DOHH2 (cell line): Measurements from ENCODE around the gene DHFR2.

ENCODE experiments used
- EZH2phosphoT487 ChIP-seq: fragments of 200-600 bp; sonication (generic); IDR thresholded peaks from 2 replicates; pipeline ENCODE4 v1.6.1; 2017; ENCODE audit warnings: borderline replicate concordance, mild to moderate bottlenecking, antibody characterized with exemption, low read length, moderate library complexity, mixed read lengths
- TF ChIP-seq, protein P1 (sequence below): fragments of 200-600 bp; sonication (generic); IDR thresholded peaks from one replicate; pipeline ENCODE4 v1.5.1; 2014; ENCODE audit warnings: antibody characterized with exemption, mild to moderate bottlenecking, low read depth, low read length; ENCODE audit not compliant: poor library complexity, severe bottlenecking

DNA sequence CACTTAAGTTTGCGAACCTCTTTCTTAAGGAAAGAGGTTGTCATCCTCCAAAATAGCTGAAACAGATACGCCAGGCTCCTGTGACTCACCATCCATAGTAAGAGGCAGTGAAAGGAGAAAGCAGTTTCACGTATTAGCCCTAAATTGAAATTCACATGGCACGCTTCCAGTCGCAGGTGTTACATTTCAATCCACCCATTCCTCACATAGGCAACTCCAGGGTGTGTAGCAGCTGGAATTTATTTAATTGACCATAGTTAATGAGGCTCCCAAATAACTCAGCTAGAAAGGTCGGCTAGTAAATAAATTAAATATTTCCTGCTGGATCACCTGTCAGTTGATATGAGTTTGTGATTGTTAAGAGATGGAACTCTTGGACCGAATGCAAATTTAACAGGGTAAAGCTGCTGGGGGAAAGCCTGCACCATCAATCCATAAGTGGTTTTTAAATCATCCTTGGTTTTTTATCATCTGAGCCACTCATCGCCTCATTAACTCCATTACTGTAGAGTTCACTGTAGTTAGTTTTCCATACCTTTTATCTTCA lies 19.7 kb upstream of the DHFR2 start:
- TF ChIP-seq, protein P1, sequence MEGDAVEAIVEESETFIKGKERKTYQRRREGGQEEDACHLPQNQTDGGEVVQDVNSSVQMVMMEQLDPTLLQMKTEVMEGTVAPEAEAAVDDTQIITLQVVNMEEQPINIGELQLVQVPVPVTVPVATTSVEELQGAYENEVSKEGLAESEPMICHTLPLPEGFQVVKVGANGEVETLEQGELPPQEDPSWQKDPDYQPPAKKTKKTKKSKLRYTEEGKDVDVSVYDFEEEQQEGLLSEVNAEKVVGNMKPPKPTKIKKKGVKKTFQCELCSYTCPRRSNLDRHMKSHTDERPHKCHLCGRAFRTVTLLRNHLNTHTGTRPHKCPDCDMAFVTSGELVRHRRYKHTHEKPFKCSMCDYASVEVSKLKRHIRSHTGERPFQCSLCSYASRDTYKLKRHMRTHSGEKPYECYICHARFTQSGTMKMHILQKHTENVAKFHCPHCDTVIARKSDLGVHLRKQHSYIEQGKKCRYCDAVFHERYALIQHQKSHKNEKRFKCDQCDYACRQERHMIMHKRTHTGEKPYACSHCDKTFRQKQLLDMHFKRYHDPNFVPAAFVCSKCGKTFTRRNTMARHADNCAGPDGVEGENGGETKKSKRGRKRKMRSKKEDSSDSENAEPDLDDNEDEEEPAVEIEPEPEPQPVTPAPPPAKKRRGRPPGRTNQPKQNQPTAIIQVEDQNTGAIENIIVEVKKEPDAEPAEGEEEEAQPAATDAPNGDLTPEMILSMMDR, result no peak
- TF ChIP-seq EZH2phosphoT487, result no peak
